Measurements from ENCODE around the gene RHBDF1.

Gene RHBDF1

DNA sequence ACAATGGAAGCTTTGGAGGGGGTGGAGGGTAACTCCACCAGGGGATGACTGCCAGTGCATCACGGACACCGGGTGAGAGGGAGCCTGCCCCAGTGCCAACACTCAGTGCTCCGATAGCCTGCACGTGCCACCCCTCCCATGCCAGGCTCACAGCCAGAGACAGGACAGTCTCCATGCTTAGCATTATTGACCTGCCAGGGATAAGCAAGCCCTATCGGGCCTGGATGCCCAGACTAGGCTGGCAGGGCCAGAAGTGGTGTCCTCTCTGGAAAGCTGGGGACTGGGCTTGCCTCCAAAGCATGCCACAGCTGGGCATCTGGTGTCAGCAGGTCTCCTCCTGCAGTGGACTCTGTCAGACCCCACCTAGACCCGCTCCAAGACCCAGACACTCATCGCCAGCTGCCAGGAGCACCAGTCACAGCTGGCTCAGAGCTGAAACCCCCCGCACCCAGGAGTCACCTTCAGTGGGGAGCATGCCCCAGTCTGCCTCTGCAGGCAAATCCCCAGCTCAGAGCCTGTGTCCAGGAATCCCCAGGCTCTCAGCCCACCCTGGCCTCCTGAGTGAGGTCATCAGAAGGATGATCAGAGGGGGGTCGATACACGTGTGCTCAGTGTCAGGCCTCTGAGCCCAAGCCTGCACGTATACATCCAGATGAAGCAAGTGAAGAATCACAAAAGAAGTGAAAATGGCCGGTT lies 1.8 kb upstream of the RHBDF1 start:
- no peak for DNase-seq

DNA sequence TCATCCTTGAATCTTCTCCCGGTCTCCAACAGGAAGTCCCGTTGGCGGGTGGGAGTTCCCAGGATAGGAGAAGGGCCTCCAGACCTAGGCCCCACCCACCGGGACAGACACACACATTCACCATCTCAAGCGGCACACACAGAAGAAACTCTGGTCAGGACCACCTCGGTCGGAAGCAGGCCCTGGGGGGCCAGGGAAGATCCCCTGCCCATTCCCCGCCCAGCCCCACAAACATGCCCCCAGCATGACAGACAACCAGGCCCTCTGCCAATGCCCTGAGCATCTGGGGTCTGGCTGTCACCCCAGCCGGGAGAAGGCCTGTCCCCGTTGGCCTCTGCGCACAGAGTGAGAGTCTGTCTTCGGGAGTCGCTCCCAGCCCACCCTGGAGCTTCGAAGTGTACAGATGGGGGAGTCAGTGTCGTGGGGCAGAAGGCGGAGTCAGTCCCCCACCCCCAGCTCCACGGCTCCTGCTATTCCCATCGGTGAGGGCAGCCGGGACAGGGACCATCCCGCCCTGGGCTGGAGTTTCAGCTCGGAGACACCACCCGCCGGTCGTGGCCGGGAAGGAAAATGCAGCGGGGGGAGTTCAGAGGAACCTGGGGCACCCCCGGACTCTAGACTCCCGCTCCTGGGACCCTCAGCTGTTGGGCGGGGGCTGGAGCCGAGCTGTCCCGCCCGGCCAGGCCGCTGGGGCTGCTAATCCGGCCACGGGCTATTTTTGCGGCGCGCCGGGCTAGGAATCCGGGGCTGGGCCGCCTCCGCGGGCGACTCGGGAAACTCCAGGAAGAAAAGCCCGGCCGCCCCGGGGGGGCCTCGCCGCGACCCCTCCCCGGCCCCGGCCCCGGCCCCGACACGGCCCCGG lies 660 bp downstream of the RHBDF1 start:
- no peak for DNase-seq

DNA sequence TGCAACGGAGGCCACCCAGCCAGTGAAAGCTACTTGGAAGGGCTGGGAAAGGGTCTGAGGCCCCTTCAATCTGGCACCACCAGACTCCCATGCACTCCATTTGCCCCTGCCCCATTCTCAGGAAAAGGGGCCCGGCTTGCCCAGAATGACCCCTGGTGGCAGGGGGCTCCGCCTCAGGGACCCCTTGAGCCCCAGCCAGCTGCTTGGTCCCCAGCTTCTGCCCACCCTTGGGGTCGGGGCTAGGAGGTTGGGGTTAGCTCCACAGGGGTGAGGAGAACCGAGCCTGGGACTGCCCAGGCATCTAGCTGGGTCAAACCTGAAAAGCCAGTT lies 1.3 kb downstream of the RHBDF1 start:
- DNase-seq, result no peak

GRCh38 chr16:69181-69580 lies 3.2 kb downstream of the RHBDF1 start:
- no peak for DNase-seq

DNA sequence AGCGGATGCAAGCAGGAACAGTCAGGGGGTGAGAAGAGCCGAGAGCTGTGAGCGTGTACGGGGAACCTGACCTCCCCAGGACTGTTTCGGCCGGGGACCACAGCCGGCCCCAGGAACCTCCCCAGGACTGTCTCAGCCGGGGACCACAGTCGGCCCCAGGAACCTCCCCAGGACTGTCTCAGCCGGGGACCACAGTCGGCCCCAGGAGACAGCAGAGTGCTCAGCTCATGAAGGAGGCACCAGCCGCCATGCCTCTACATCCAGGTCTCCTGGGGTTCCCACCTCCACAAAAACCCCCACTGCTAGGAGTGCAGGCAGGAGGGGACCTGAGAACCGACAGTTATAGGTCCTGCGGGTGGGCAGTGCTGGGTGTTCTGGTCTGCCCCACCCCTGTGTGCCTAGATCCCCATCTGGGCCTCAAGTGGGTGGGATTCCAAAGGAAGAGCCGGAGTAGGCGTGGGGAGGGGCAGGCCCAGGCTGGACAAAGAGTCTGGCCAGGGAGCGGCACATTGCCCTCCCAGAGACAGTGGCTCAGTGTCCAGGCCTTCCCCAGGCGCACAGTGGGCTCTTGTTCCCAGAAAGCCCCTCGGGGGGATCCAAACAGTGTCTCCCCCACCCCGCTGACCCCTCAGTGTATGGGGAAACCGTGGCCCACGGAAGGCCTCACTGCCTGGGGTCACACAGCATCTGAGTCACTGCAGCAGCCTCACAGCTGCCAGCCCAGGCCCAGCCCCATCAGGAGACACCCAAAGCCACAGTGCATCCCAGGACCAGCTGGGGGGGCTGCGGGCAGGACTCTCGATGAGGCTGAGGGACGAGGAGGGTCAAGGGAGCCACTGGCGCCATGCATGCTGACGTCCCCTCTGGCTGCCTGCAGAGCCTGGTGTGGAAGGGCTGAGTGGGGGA lies 4.3 kb downstream of the RHBDF1 start:
- no peak for DNase-seq

DNA sequence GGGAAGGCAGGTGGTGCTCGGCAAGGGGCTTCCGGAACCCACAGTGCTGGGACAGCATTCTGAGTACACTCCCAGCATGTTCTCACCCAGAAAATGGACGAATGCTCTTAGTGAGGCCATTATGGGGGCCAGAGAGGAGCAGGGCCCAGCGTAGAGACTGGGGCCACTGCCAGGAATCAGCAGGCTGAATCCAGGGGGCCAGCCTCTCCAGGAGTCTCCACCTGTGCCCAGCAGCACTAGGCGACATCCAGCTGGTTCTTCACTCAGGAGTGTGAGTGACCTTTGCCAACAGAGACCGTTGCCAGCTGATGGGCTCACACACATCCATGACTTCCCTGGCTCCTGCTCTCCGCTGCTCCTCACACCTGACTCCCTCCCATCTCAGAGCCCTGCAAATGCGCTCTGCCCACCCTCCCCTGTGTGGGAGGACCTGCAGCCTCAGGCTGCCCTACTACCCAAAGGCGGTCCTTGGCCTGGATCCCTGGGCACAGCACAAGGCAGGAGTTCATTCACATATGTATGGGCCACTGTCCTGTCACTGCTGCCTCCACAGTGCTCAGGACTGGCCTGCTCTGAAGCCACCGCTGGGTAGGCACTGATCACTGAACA lies 5.1 kb downstream of the RHBDF1 start:
- no peak for DNase-seq

DNA sequence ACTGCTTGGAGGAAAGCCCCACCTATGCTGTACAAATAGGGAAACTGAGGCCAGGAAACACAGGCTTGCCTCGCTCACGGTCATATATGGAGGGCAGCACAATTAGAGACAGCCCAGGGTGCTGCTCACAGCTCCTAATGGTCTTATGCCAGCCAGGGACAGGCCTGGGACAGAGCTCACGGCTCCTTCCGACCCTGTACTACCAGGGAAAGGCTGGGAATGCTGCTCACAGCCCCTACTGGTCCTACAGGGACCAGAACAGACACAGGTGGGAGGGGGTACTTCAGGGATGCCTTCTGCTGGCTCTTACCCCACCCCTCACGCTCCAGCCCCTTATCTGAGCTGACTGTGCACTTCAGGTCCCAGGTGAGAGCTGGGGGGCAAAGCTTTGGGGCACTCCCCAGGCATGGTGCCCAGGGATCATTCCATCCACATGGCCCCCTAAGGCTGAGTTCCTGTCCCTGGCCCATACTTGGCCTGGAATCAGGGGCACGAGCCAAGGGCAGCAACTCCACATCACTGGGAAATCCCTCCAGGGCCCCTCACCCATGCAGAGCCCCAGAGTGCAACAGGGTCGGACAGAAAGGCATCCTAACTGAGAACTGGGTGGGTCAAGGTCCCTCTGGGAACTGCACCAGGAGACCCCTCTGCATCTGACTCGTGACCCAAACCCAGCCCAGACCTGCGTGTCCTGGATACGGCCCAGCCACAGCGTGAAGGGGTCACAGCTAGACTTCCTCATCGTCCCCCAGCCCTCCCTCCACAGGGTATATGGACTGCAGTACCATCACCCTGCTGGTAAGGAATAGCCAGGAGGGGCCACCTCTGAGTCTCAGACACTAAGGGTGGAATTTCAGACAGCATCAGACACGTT lies 5.9 kb downstream of the RHBDF1 start:
- no peak for DNase-seq

- peak; percentile 84 for DNase-seq
Observed at GRCh38 chr16:65745-66144, 6.7 kb downstream of the RHBDF1 start.

DNA sequence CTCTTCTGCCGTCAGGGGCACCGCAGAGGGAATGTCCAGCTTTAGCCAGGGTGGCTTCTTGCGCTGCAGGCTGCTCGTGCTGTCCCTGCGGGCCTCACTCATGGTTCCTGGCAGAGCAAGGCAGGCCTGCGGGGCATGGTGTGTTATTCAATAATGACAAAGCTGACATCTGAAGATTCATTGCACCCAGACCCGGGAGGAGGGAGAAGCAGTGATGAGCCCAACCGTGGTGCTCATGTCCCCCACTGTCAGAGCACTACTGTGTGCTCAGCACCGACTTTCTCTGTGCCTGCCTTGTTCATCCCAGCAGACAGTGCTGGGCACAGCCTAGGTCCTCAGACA lies 7.5 kb downstream of the RHBDF1 start:
- DNase-seq, result no peak

DNA sequence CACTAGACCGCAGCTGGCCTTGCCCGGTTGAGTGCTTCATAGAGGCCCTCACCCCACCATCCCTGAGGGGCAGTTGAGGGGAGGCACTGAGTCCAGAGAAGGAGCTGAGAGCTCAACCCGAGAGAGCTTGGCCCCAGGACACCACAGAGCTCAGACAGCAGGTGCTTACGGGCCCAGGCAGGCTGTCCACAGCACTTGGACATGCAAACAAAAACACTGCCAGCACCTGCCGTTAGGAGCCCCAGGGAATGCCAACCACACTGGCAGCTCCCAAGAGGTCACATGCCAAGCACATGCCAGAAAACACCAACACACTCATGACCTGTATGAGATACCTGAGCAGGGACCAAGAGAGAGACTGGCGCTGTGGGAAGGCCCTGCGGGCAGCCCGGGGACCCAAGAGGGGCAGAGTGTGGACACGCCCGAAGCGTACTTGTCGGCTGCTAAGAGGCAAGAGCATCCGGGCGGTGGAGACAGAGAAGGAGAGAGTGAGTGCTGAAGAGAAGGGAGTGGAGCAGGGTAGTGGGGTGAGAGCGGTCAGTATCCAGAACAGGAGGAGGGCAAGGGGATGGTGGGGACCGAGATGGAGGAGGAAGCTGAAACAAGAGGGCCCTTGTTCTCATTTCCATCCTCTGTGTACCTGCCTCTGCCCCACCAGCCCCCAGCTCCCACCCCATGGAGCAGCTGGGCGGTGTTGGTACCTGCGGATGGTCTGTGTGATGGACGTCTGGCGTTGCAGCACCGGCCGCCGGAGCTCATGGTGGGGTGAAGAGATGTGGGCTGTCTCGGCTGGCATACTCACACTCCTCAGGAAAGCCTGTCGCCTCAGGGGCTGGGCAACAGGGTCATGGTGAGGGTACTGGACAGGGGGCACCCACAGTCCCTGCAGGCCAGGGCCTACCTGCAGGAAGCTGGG lies 8.2 kb downstream of the RHBDF1 start:
- DNase-seq, result no peak

DNA sequence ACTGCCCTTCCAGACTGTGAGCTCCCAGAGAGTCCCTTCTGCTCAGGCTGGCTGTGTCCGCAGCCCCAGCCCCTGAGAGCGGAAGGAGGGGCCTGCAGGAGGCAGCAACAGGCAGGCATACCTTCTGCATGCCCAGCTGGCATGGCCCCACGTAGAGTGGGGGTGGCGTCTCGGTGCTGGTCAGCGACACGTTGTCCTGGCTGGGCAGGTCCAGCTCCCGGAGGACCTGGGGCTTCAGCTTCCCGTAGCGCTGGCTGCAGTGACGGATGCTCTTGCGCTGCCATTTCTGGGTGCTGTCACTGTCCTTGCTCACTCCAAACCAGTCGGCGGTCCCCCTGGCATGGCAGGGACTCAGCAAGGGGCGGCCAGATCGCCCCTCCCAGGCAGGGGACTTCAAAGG lies 9.0 kb downstream of the RHBDF1 start:
- no peak for DNase-seq

- DNase-seq, result no peak
Observed at GRCh38 chr16:62968-63391, 9.5 kb downstream of the RHBDF1 start.

DNA sequence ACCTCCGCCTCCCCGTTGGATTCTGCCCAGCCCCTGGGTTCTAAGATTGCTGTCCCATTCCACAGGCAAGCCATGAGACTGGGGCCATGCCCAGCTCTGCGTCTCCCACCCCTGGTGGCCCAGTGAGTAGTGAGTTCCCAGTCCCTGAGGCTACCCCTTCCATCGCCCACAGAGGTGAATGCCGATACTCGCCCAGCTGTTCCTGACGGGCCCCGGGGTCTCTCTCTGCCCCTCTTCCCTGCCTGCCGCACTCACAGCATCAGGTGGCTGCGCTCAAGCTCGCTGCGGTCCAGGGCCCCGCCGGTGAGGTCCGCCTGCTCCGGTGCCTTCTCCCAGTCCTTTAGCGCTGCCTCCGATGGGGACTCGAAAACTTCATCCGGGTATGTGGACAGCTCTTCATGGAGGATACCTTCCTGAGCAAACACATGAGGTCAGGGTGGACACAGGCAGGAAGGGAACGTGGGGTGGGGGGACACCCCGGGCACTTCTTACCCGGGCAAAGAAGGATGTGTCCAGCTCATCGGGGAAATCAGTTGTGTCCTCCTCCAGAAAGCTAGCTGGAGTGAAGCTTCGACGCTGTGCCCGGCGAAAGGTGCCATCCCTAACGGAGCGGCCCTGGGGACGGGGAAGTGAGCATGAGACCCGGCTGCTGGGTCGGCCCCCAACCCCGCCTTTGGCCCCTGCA lies 10.0 kb downstream of the RHBDF1 start:
- no peak for DNase-seq

DNA sequence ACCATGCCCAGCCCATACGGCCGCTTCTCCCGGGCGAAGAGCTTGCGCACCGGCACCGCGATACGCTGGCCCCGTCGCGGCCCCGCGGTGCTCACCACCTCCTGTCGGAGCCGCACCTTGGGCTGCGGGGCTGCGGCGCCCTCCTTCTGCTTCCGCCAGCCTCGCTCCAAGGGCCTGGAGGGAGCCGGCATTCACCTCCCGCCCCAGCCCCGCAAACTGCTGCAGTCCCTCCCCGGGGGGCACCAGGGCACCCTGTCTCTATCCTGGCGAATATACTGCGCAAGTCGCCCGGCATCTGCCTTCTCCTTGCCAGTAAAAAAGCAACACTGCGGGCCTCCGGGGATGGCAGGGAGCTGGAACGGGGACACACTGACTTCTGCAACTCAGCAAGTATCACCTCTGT lies 10.6 kb downstream of the RHBDF1 start:
- no peak for DNase-seq

DNA sequence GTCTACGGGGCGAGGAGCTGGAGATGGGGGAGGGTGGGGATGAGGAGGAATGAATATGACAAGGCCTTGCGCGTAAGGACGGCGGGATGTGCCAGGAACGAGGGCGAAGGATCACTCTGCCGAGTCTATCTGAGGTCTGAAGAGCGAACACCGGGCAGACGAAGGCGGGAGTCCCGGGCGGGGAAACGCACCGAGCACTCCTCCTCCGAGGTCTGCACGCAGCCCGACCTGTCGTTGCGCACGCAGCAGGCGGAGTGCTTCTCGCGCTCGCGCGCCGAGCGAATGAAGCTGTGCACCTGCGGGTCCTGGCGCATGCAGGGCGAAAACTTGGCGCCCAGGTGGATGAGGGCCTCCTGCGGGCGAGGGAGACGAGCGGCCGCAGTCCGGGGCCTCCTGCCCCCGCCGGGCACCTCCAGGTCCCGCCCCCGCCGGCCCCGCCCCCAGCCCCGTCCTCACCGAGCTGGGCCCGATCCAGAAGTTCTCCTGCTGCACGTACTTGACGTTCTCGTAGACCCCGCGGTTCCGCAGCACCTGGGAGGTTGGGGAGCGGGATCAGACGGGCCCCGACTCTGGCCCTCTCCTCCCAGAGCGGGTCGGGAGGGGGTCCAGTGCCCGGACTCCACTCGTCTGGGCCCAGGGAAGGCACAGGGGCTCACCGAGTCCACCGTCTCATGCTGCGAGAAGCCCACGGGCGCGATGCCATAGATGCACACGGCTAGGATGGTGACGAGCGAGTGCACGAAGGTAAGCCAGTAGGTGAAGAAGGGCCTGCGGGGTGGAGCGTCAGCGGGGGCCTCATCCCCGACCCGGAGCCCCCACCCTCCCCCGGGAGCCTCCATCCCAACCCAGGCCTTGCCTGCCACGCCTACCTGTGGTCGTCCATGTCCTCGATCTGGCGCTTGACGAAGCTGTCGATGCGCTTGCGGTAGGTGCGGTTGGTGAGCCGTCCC lies 11.2 kb downstream of the RHBDF1 start:
- no peak for DNase-seq

DNA sequence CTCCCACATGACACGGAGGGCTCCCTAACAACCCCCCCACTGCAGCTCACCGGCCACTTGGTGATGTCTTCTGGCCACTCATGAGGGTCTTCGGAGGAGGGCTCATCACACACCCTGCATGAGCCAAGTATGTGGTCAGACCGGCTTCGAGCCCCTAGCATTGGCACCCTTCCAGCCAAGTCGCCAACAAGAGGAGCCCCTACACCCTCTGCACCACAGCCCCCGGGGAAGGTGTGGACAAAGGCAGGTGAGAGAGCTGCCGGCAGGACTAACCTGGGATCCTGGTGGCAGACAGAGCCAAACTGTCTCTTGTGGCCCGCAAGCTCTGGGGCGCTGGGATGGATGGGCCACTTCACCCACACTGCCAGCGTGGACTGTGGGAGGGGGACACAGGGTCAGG lies 12.3 kb downstream of the RHBDF1 start:
- DNase-seq, result no peak

- DNase-seq, result no peak
Observed at GRCh38 chr16:59440-60059, 12.9 kb downstream of the RHBDF1 start.
